OCI-M2 (cell line): ENCODE results near the gene EEF1AKMT3.

Experiments
- DNase-seq: peaks from one replicate; lab custom pipeline; 2025; ENCODE audit not compliant: unreplicated experiment; lab: John Stamatoyannopoulos, UW

Gene EEF1AKMT3

DNA sequence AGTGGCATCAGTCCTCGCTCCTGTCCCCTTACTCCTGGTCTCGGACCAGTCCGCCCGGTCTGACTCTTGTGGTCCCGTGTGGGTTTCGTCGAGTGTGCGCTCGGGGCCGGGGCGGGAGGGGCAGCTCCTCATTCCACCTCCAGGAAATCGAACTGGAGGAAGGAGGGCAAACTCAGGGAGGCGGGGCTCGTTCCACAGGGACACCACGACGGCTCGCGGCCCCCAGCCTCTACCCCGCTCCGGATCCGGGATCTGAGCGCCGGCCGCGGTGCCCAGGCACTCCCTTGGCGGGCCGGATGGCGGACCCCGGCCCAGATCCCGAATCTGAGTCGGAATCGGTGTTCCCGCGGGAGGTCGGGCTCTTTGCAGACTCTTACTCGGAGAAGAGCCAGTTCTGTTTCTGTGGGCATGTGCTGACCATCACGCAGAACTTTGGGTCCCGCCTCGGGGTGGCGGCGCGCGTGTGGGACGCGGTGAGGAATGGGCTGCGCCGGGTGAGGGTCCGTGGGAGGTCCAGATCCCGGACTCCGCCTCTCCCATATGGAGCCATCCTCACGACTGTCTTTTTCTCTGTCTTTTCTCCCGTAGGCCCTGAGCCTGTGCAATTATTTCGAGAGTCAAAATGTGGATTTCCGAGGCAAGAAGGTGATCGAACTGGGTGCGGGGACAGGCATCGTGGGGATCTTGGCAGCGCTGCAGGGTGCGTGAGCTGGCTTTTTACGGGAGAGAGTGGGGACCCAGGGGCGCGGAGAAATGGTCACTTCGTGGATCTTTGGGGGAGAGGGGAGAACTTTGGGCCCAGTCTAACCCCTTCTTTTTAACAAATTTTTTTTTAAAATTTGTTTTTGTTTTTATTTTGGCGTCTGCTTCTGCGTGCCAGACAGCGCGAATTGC is at the start of gene EEF1AKMT3:
Gene EEF1AKMT3, plus strand, starts transcription at position 186 of the 894 bp plus-strand sequence. Its CDS starts 111 bp downstream, at position 297.
- DNase-seq, result no peak

- no peak for DNase-seq
These were observed 49.4 kb upstream of the EEF1AKMT3 start for GRCh38 chr12:57722716-57723629.

GRCh38 chr12:57723630-57723962 is 48.8 kb upstream of the EEF1AKMT3 start:
- no peak for DNase-seq

- DNase-seq, result no peak
These were observed 48.1 kb upstream of the EEF1AKMT3 start for GRCh38 chr12:57724003-57724935.

DNA sequence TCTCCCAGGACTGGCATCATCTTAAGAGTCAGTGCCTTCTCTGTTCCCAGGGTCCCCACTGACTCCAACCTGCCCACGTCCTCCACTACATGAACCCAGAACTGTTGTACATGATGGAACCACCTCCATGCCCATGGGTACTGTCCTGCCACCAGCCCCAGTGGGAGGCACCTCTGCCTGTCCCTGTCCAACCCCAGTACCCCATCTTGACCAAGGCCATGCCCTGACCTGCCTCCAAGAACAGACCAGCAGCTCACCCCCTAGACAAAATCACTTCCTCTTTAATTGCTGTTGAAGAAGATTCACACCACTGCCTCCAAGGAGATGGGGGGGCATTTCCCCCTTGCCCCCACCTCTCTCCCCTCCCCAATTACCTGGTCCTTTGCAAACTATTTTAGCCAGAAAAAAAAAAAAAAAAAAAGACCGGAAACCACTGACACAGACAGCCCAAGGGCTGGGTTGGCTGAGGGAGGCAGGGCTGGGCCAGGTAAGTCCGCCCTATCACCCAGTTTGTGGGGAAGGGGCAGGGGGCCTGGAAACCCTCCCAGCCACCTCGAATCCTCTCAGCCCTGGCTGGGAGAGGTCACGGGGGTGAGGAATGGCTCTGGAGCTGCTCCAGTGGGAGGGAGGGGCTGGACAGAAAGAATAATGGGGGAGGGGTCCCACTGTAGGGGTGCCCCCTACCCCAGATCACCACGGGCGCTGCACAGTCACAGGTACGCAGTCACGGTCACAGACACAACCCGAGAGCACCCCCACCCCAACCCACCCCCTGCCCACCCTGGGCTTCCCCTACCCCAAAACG is 47.3 kb upstream of the EEF1AKMT3 start:
- no peak for DNase-seq

GRCh38 chr12:57725851-57726150 is 46.6 kb upstream of the EEF1AKMT3 start:
- no peak for DNase-seq

GRCh38 chr12:57726151-57726883 is 46.1 kb upstream of the EEF1AKMT3 start:
- DNase-seq, result no peak

DNA sequence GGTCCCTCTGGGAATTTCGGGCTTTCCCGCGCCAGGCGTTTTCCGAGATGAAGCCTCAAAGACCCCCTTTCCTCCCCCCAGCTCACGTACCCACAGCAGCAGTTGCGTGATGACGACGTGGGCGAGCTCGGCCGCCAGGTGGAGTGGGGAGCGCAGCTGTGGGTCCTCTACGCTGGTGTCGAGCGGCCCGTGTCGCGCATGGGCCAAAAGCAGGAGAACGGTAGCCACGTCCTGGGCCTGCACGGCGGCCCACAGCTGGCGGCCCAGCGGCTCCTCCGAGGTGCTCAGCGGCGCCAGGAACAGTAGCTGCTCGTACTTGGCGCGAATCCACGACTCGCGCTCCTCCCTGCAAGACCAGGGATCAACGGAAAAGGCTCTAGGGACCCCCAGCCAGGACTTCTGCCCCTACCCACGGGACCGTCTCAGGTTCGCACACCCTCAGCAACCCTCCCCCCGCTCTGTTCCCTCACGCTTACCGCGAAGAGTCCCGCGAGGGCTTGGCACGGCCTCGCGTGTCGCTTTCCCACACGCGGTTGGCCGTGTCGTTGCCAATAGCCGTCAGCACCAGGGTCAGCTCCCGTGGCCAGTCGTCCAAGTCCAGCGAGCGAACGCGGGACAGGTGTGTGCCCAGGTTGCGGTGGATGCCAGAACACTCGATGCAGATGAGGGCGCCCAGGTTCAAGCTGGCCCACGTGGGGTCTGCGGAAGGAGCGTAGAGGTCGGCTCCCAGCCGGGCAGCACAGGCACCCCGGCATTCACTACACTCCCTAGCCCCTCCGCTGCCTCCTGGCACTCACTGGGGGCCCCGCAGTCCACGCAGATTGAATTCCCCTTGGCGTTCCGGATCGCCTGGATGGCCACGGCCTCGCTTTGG is 45.3 kb upstream of the EEF1AKMT3 start:
- DNase-seq, result no peak

- no peak for DNase-seq
These were observed 44.5 kb upstream of the EEF1AKMT3 start for GRCh38 chr12:57727758-57728395.

- DNase-seq, result no peak
These were observed 43.0 kb upstream of the EEF1AKMT3 start for GRCh38 chr12:57729321-57729844.

- no peak for DNase-seq
These were observed 41.9 kb upstream of the EEF1AKMT3 start for GRCh38 chr12:57730336-57731067.

- DNase-seq, result no peak
These were observed 40.9 kb upstream of the EEF1AKMT3 start for GRCh38 chr12:57731411-57732080.

- no peak for DNase-seq
These were observed 40.1 kb upstream of the EEF1AKMT3 start for GRCh38 chr12:57732270-57732669.

DNA sequence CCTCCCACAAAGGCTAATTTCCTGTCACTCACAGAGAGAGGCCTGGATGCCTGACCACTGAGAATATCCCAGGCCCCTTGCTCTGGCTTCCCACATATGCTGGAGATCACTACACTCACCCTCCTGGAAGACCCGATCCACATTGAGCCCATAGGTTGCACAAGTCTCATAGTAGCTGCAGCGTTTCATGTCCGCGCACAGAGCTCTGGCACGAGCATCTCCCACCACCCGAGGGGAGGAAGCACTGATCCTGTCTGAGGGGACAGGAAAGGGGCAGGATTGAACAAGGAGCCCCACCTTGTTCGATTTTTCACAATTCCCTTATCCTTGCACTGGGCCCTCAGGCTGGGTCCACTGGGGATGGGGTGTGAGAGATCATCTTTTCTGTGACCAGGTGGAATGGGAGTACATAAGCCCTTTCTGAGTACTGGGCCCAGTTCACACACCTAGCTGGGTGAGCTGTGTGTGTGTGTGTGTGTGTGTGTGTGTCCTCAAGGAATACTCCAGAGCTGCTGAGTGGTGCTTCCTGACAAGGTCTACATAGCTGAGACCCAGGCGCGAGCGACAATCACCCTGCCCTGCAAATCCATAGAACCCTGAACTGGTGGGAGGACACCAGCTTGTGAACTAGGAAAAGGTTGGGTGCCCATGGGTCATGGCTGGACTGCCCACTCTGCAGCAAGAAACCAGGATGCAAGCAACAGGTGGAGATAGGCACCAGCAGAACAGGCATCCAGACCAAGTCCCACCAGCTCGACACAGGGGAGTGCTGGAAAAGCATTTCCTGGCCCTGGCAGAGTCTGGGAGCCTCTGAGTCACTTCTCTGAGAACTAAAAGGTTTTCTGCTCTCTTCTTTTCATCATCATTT is 39.5 kb upstream of the EEF1AKMT3 start:
- DNase-seq, result no peak

- no peak for DNase-seq
These were observed 38.5 kb upstream of the EEF1AKMT3 start for GRCh38 chr12:57733928-57734327.

- no peak for DNase-seq
These were observed 37.8 kb upstream of the EEF1AKMT3 start for GRCh38 chr12:57734591-57734990.
